ENCODE measurements around the gene CTNND2.

CTNND2 gene, protein sequence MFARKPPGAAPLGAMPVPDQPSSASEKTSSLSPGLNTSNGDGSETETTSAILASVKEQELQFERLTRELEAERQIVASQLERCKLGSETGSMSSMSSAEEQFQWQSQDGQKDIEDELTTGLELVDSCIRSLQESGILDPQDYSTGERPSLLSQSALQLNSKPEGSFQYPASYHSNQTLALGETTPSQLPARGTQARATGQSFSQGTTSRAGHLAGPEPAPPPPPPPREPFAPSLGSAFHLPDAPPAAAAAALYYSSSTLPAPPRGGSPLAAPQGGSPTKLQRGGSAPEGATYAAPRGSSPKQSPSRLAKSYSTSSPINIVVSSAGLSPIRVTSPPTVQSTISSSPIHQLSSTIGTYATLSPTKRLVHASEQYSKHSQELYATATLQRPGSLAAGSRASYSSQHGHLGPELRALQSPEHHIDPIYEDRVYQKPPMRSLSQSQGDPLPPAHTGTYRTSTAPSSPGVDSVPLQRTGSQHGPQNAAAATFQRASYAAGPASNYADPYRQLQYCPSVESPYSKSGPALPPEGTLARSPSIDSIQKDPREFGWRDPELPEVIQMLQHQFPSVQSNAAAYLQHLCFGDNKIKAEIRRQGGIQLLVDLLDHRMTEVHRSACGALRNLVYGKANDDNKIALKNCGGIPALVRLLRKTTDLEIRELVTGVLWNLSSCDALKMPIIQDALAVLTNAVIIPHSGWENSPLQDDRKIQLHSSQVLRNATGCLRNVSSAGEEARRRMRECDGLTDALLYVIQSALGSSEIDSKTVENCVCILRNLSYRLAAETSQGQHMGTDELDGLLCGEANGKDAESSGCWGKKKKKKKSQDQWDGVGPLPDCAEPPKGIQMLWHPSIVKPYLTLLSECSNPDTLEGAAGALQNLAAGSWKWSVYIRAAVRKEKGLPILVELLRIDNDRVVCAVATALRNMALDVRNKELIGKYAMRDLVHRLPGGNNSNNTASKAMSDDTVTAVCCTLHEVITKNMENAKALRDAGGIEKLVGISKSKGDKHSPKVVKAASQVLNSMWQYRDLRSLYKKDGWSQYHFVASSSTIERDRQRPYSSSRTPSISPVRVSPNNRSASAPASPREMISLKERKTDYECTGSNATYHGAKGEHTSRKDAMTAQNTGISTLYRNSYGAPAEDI (N-terminal part only)

DNA sequence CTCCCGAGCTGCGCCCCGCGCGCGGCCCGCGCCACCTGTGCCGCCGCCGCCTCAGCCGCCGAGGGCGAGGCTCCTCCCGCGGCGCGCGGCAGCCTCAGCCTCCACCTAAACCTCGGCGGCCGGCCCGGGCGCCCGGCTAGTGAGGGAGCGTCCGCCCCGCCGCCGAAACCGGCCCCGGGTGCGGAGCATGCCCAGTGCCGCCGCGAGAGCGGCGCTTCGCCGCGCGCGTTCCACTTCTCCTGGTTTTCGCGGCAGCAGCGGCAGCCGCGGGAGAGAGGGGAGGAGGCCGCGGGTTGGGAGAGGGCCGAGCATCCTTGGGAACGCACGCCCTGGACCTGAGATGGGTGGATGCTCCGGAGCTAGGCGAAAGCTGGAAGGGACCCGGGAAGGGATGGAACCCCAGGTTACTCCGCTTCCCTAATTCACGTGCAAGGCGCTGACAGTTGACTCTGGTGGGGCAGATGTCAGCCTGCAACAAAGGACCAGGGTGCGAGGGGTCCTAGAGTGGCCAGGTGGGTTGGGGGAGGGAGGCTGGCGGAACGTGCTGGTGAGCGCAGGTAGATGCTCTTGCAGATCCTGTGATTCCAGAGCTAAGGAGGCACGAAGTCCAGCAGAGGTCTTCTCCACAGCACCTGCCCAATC lies at the start of gene CTNND2:
Gene CTNND2 (minus strand): TSS at position 182 of the 642 bp plus-strand sequence. CDS start 593 bp downstream, outside the sequence.
- no peak for DNase-seq

DNA sequence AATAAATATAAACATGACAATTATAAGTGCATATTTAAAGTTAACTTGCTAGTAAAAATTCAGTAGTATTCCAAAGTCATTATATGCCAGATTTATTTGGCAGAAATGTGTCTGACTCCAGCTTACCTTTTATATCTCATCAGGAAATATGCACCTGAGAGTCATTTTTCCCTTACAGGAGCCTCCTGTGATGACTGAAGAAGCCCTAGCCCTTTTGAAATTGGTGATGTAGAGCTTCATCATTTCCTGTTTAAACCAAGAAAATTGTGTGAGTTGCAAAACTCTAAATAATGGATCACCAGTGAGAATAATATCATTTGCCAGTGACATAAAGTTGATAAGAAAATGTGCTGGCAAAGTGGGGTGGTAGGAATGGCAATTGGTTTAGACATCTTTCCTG lies 42.1 kb upstream of the CTNND2 start:
- no peak for DNase-seq

DNA sequence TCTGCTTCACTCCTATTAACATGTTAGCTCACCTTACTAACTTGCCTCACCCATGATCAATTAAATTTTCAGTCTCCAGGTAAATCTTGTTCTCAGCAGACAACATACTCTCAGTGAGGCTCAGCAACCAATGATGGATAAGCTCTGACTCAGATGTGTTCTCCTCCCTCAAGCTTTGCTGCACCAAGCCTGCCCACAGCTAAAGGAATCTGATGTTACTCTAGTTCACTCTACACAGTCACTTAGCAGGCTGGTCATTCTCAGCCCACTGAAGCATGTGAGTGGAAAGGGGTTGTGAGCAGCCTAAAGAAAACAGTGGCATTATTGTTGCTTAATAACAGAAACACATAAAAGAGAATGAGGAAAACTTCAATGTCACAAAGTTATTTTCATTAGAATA lies 37.3 kb upstream of the CTNND2 start:
- no peak for DNase-seq

DNA sequence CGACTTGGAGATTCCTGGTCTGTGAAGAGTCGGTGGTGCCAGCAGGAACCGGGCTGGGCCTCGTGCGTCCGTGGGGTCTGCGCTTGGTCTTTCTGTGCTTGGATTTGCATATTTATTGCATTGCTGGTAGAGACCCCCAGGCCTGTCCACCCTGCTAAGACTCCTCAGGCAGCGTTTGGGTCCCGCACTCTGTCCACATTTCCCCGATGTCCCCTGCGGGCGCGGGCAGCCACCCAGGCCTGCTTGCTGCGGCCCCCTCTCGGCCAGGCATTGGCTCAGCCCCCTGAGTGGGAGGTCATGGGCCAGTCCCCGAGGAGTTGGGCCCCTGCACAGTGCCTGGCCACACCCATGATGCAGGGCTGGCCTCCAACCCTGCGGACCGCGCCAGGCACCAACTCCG lies 27.4 kb upstream of the CTNND2 start:
- no peak for DNase-seq

DNA sequence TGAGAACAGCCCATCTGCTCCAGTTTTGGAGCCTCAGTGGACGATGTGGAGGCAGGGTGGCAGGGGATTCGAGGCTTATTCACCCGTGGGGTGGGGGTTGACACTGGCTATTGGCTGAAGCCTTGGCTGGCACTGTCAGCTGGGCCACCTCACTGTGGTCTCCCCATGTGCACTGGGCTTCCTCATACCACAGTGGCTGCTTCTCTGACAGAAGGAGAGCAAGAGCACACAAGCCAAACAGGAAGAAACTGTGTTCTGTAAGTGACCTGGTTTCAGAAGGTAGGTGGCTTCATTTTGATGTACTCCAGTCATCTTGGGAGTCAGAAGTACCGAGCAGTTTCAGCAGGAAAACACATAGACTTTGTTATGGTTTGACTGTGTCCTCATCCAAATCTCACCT lies 24.7 kb upstream of the CTNND2 start:
- no peak for DNase-seq

DNA sequence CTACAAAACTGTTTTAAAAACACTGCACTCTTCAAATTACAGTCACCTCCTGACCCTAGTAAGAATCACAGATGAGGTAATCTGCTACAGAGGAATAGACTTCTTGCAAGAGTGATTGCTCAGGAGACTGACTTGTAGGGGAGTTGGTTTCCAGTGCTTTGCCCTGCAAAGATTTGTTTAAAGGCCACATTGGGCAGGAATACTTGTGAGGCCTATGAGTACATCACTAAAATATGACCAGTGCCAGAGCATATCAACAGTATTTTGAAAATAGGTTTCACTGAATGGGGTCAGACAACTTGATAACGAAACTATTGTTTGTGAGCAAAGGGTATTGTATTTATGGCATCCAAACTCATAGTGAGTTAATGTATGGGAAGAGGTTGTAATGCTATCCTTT lies 21.5 kb upstream of the CTNND2 start:
- no peak for DNase-seq

DNA sequence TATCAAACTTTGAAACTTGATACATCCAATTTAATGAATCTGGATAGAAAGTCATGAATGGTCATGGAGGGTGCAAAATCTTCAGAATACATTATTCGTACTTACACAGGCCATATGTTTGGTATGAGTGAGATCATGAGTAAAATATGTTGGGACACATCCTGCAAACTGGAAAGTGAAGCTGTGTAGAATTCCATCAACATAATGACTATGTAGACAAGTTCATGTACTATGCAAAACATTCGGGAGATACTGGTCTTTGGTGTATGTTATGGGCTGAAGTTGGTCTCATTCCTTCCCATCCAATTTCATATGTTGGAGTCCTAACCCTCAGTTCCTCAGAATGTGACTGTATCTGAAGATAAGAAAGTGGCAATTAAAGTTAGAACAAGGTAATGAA lies 18.1 kb upstream of the CTNND2 start:
- DNase-seq, result no peak

DNA sequence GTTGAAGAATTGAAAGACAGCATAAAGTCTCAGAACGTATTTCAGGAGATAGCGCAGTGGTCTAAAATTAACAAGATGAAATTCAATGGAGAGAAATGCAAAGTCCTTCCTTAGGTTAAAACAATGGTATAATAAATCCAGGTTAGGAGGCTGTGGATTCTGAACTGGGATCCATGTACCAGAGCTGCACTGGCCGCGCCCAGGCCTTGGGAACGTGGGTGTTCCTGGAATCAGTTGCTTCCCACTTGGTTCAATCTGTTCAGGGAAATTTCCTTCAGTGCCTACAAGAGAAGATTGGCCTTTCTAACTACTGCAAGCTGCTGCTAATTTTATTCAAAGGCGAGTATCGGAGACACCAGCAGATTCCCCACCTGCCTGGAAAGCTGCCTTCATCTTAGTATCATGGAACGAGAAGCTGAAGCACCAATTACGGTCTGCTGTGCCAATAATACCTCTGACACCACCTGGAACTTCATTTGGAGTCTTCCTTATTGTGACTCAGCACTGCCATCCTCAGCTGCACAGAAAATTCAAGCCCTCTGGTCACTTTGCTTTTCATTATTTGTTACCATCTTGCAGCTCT lies 14.3 kb upstream of the CTNND2 start:
- no peak for DNase-seq

DNA sequence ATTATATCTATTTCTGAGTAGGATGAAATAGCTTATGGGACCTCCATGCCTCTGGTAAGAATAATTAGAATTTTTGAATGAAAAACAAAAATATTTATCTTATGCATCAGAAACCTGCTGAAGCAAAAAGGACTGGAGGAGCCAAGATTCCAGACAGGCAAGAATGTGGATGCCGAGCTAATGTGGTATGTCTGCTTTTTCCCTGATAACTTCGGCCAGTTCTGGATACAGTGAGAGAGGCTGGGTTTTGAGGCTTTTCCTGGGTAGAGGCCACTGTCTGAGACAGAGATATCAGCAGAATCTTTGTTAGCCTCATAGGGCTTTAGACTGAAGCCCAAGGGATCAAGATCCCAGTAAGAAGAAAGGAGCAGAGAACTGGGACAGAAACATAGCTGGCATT lies 5.2 kb upstream of the CTNND2 start:
- DNase-seq, result no peak

DNA sequence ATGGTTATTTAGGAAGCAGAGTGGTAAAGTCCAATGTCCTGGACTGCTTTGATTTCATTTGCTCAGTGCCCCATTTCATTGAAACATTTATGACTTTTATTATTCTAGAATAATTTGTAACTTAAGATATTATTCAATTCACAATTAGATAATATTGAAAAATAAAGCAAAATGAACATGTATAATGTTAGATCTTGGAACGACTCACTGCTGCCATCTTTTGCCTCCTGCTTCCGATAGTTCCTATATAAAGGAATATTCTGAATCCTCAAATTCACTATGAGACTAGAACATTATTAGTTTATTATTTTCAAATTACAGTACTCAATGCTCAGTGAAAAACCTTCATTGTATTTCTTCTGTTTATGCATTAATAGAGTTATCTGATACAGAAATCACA lies 2.3 kb upstream of the CTNND2 start:
- no peak for DNase-seq

DNA sequence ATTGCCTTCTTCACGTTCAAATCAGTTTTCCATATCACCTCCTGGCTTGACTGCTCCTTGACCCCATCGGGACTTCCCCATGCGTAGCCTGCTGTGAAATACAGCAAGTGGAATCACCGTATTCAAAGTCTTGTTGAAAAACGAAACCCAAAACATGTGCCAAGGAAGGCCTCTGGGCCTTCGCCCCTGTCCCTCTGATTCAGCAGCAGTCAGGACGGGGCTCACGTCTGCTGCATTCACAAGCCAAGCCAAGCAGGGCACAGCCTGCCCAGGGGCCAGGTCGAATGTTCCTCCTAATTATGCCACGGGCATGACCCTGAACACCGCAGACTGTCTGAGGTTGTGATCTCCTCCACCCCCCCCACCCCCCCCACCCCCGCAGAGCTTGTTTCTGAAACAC lies 960 bp upstream of the CTNND2 start:
- no peak for DNase-seq

DNA sequence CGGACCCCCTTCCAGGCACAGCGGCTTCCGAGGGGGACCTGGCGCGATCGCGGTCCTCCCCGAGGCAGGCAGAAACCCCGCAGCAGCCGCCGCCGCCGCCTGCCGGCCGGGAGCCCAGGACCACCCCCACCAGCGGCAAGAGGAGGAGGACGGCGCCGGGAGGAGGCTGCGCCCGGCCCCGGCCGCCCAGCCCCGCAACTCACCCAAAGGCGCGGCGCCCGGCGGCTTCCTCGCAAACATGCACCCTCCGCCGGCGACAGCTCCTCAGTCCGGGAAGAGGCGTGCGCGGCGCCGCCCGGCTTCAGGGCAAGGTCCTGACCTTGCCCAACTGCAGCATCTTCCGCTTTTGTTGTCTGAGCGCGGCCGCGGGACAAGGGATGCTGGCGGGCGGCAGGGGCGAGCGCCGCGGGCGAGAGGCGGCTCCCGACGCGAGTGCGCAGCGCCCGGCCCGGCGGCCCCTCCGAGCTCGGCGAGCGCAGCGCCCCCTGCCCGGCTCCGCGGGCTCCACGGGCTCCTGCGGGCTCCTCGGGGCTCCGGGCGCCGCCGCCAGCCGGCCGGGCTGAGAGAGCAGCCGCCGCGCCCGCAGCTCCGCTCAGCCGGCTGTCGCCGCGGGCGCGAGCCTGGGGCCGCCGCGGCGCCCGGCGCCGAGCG lies 507 bp downstream of the CTNND2 start:
- DNase-seq, result no peak

DNA sequence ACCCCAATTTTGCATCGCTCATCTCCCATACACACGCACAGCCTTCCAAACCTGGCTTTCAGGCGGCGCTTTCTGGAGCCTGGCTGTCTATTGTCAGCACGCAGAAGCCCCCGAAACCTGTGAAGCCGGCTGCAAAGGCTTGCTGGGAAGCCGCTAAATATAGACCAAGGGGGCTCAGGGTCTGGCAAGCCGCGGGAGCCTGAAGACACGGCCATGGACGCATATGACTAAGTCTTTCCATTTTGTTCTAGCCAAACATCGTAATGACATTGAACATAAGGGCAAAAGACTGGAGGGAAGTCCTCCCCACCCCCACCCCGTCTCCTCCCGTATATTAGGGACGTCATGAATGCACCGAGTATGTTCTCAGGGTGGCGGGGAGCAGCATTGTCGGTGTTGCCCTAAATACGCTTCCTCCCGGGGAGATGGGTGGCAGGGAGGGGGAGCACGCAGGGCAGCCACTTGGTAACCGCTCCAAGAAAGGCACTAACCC lies 1.1 kb downstream of the CTNND2 start:
- DNase-seq, result no peak

DNA sequence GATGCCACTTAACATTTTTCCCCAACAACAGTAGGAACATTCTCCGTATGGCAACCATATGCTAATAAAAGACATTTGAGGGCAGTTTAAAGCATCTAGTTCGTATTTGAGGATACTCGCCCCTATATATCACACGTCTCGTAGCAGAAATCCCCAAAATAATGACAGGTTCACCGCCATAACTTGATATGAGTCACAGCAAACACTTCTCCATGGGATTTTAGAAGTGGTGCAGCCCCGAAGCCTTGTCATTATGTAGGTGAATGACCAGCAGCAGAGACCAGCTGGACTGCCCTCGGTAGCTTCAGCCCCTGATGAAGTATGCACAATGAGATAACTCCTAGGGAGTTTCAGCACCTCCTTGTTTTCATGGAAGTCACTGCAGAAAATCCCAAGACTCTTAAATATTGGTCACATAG lies 2.0 kb downstream of the CTNND2 start:
- DNase-seq, result no peak

DNA sequence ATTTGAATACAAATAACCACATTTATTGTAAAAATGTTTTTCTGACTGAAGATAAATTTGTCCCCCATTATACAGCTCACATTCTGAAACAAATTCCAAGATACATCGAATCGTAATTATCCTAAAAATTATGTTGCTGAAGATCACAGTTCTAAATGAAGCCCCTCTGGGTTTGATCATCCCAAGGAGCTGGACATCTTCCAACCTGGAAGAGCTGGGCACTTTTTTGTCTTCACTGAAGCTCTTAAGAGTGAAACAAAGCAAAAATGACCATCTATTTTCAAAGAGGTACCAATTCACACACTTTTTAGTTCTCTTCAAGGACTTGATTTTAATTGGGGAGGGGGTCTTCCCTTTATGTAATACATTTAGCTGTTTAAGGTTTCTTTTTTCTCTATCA lies 5.5 kb downstream of the CTNND2 start:
- no peak for DNase-seq

DNA sequence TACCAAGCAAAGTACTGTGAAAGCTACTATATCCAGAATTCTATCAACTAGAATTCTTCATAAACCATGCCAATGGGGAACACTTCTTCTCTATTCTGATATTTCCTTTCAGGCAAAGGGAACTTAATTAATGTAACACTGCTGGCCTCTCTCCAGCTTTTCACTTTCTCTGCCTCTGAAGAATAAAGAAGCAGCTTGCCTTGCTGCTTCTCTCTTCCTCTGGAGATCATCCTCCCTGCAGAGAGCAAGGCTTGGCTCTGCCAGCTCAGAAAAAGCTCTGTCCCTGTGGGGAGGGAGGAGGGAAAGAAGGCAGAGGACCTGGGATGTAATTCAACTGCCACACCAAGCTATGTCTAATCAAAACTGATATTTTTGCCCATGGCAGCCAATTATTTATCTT lies 6.5 kb downstream of the CTNND2 start:
- DNase-seq, result no peak

DNA sequence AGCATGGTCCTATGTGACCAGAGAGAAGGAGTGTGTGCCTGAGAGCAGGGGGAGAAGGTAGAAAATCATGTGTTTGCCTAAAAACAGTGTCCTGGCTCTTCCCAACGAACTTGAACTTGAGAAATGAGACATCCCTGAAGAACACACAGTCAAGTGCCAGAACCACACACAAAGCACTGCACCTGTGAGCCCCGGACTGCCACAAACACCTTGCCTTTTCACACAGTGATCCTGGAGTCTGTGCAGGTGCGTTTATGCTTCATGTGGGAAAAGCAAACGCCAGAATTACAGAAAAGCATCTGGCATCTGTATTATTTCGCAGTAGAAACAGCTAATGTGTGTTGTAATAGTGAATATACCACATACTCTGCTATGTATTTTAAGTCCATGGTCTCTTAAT lies 9.3 kb downstream of the CTNND2 start:
- DNase-seq, result no peak

DNA sequence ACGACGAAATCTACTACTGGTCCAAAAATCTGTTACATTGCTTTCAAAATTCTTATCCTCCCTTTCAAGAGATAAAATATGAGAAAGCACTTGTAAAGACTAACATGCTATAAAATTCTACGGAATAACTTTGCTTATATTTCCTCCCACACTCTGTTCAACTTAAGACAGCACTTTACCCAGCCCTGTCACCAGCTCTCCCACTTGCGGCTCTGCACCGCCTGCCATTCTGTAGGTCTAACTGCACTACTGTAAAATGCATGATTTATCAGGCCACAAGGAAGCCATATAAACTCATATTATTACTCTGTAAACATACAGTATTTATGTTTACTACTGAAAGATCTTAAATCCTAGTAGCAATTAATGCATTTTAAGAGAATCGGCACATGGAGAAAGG lies 11.4 kb downstream of the CTNND2 start:
- DNase-seq, result no peak

DNA sequence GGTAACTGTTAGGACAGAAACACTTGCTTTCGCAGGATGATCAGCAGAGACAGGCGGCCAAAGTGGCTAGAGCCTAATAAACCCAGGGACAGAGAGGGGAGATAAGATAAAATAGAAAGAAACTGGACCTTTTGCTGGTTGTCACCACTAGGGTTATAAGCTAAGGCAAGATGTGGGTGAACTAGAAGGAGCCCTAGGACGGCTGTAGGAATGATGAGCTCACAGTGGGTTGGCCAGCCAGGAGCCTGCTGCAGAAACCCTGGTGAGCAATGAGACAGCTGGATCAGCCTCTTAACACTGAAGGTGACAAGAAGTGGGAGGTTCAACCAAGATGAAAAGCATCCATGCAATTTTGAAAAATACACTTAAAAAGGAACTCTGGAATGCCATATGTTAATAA lies 13.5 kb downstream of the CTNND2 start:
- DNase-seq, result no peak

DNA sequence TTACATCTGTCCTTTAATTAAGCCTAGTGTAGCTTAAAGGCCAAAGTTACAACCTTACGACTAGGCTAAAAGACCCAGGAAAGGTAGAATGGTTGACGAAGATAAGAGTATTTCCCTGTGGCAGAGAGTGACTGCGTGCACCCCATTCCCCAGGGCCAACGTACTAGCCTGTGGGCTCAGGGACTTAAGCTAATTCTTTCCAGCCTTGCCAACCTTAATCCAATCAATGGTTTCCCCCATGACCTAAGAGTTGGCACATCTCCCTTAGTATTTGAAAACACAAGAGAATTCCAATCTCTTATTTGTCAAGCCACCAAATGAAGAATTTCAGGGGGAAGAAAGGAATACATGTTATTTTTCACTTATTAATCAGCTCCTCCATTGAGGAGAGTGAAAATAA lies 16.0 kb downstream of the CTNND2 start:
- no peak for DNase-seq

DNA sequence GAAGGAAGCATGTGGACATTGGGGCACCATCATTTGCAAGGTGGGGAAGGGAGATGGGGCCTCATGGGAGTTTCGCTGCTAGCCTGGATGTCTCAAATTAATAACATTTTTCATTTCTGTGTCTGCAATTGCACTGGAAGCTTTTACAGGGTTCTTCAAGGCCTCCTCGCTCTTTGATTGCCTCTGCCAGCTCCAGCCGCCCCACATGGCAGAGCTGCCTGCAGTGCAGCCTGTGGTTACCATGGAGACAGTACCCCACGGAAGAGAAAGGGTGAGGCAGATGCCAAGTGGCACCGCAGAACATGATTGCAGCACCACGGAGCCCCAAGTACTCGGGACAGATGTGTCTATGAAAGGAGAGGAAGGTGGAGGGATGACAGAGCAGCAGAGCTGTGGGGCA lies 25.4 kb downstream of the CTNND2 start:
- DNase-seq, result no peak

DNA sequence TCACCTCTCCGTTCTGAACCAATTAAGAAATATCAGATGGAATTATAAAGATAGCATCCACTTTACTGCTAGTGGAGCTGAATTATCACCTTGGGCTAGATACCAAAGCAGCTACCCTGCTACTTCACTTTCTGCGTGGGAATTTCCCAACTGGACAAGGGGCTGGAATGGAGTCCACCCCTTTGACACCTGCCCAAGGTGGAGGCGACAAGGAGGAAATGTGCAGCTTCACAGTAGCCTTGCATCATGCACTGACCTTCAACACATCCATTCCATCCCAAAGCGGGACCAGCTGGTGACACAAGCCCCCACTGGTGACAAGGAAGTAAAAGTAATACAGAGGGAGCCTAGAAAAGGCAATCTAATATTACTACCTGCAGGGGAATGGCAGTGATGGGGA lies 30.7 kb downstream of the CTNND2 start:
- no peak for DNase-seq

Measured in stimulated activated naive CD4-positive, alpha-beta T cell treated with Interleukin-2 at 50 U/mL for 16 hours (primary cell).